ENCODE results near the gene FHL5.
"Not testable (repeated sequence)": the region's sequence is repeated elsewhere in the genome, so short reads cannot be mapped to it uniquely, and the experiment has no call there.

The FHL5 gene

GRCh38 chr6:96562886-96563285 lies at the start of gene FHL5:
Gene FHL5, plus strand, starts transcription at chr6:96563128. Its CDS starts 40,486 bp downstream, at chr6:96603614.
- peak; percentile 1 for DNase-seq (ENCODE audit: low read depth, low spot score)

- DNase-seq (ENCODE audit: low read depth, low spot score) = peak; percentile 73
Measured at GRCh38 chr6:96520171-96521115, 42.5 kb upstream of the FHL5 start.

GRCh38 chr6:96521306-96521643 lies 41.7 kb upstream of the FHL5 start:
- no peak for DNase-seq (ENCODE audit: low read depth, low spot score)

GRCh38 chr6:96521644-96522464 lies 41.1 kb upstream of the FHL5 start, which contains the start of gene UFL1:
Gene UFL1, plus strand, starts transcription at chr6:96521806. Its CDS starts 68 bp downstream, at chr6:96521874.
- peak; percentile 97 for DNase-seq (ENCODE audit: low read depth, low spot score)

GRCh38 chr6:96522465-96523009 lies 40.4 kb upstream of the FHL5 start:
- DNase-seq (ENCODE audit: low read depth, low spot score) = peak; percentile 29

GRCh38 chr6:96528193-96528592 lies 34.7 kb upstream of the FHL5 start:
- no peak for DNase-seq (ENCODE audit: low read depth, low spot score)

GRCh38 chr6:96532399-96532798 lies 30.5 kb upstream of the FHL5 start:
- DNase-seq (ENCODE audit: low read depth, low spot score) = no peak

GRCh38 chr6:96537726-96538125 lies 25.2 kb upstream of the FHL5 start:
- DNase-seq (ENCODE audit: low read depth, low spot score) = no peak

- DNase-seq (ENCODE audit: low read depth, low spot score) = peak; percentile 15
Measured at GRCh38 chr6:96542702-96543101, 20.2 kb upstream of the FHL5 start.

GRCh38 chr6:96545882-96546281 lies 17.0 kb upstream of the FHL5 start:
- DNase-seq (ENCODE audit: low read depth, low spot score) = no peak

- DNase-seq (ENCODE audit: low read depth, low spot score) = no peak
Measured at GRCh38 chr6:96547654-96548053, 15.3 kb upstream of the FHL5 start.

- no peak for DNase-seq (ENCODE audit: low read depth, low spot score)
Measured at GRCh38 chr6:96554558-96554957, 8.4 kb upstream of the FHL5 start.

GRCh38 chr6:96559740-96560139 lies 3.2 kb upstream of the FHL5 start:
- not testable (repeated sequence) for DNase-seq (ENCODE audit: low read depth, low spot score)

- DNase-seq (ENCODE audit: low read depth, low spot score) = no peak
Measured at GRCh38 chr6:96563853-96564252, 925 bp downstream of the FHL5 start.

- DNase-seq (ENCODE audit: low read depth, low spot score) = no peak
Measured at GRCh38 chr6:96570053-96570452, 7.1 kb downstream of the FHL5 start.

GRCh38 chr6:96571551-96571950 lies 8.6 kb downstream of the FHL5 start:
- DNase-seq (ENCODE audit: low read depth, low spot score) = no peak

GRCh38 chr6:96575359-96575758 lies 12.4 kb downstream of the FHL5 start:
- DNase-seq (ENCODE audit: low read depth, low spot score) = no peak

GRCh38 chr6:96576221-96576620 lies 13.3 kb downstream of the FHL5 start:
- no peak for DNase-seq (ENCODE audit: low read depth, low spot score)

GRCh38 chr6:96582021-96582420 lies 19.1 kb downstream of the FHL5 start:
- DNase-seq (ENCODE audit: low read depth, low spot score) = no peak

GRCh38 chr6:96582436-96582835 lies 19.5 kb downstream of the FHL5 start:
- no peak for DNase-seq (ENCODE audit: low read depth, low spot score)

- no peak for DNase-seq (ENCODE audit: low read depth, low spot score)
Measured at GRCh38 chr6:96604420-96604819, 41.5 kb downstream of the FHL5 start.

- no peak for DNase-seq (ENCODE audit: low read depth, low spot score)
Measured at GRCh38 chr6:96608074-96608473, 45.1 kb downstream of the FHL5 start.
